GM10248 (cell line): ENCODE measurements around the gene FOXO1.
A peak's percentile ranks its signal among the peaks of the same experiment; 100 is the strongest.

Experiments
- CTCF ChIA-PET: fragments of 300-600 bp; sonication (Branson Sonifier 250); formaldehyde crosslinking; extraction: SDS; loops from one replicate; lab custom pipeline; 2021; ENCODE audit warnings: antibody characterized with exemption; lab: Yijun Ruan, JAX
- POLR2A ChIA-PET: fragments of 350-650 bp; sonication (Branson Sonifier 250); formaldehyde crosslinking; extraction: SDS; loops from one replicate; lab custom pipeline; 2020; ENCODE audit warnings: antibody characterized with exemption; lab: Yijun Ruan, JAX
- DNase-seq: peaks from one replicate; pipeline ENCODE4 v3.0.0; 2012; ENCODE audit errors: extremely low spot score
- CTCF ChIP-seq: IDR thresholded peaks from 2 replicates; pipeline ENCODE4 v1.5.1; 2012; ENCODE audit warnings: mild to moderate bottlenecking, low read depth; ENCODE audit errors: extremely low read depth, missing control alignments, control extremely low read depth

Gene FOXO1

DNA sequence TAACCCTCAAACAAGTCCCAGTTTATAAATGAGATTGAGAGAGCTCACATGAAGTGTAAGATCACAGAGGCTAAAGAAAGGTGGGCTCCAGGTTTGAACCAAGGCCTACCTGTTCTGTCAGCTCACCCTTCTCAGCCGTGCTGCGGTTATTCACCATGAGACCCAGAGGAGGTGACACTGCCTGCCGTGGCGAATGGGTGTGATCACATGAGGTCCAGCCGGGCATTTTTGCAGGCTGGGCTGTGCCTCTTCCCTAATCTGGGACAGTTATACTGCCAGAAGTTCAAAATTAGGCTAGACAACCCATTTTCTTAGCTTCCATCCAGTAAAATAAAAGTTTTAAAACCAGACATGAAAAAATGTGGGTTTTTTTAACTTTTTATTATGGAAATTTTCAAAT lies 146.8 kb downstream of the FOXO1 start:
- DNase-seq = no peak
- no peak for TF ChIP-seq CTCF
- ChIA-PET CTCF (no interaction called here), POLR2A (no interaction called here)

- ChIA-PET CTCF (interaction anchor here (1.2 to 1.7 kb wide), 2 partner anchors 39 to 65 kb away, joined by 3 read pairs; no protein-coding TSS in a partner anchor), POLR2A (no interaction called here)
- DNase-seq = peak; percentile 47
- TF ChIP-seq CTCF = no peak
Observed at GRCh38 chr13:40518481-40518882, 148.0 kb downstream of the FOXO1 start.

GRCh38 chr13:40517486-40518480 lies 148.7 kb downstream of the FOXO1 start:
- DNase-seq = peak; percentile 65
- POLR2A ChIA-PET = no interaction called here
- CTCF ChIA-PET = interaction anchor here (1.2 to 1.7 kb wide), 2 partner anchors 39 to 65 kb away, joined by 3 read pairs; no protein-coding TSS in a partner anchor
- no peak for TF ChIP-seq CTCF

DNA sequence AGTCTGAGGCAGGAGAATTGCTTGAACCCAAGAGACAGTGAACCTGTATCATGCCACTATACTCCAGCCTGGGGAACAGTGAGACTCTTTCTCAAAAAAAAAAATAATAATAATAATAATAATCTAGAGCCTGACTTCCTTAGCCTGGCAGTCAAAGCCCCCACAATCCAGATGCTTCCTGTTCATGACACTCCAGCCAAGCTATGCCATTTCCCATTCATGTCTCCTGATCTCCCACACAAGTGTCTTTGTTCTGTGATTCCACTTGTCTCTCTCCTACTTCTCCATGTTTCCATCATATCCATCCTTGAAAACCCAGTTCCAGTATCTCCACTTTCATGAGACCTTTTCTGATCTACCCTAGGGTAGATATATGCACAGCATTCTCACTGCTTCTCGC lies 150.7 kb downstream of the FOXO1 start:
- no peak for DNase-seq
- no peak for TF ChIP-seq CTCF
- ChIA-PET CTCF (interaction anchor here (0.9 kb wide), 1 partner anchor 11 kb away, joined by 3 read pairs; no protein-coding TSS in a partner anchor), POLR2A (no interaction called here)

DNA sequence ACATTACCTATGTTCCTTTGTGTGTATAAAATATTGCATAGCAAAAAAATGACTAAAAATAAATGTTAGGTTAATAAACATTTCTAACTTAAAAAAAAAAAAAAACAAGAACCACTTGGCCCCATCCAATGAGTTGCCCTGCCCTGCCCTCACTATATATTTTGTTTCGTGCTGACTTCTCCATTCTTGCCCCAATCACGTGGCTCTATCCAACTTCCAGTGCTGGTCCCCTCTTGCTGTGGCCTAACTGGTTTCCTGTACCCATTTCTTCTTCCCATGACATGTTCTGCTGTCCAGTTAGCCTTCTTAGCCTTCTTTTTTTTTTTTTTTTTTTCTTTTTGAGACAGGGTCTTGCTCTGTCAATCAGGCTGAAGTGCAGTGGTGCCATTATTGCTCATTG lies 151.6 kb downstream of the FOXO1 start:
- no peak for TF ChIP-seq CTCF
- DNase-seq = no peak
- ChIA-PET POLR2A (no interaction called here), CTCF (interaction anchor here (2.0 to 4.2 kb wide), 2 partner anchors 13 to 20 kb away, joined by 4 to 18 read pairs; no protein-coding TSS in a partner anchor)

DNA sequence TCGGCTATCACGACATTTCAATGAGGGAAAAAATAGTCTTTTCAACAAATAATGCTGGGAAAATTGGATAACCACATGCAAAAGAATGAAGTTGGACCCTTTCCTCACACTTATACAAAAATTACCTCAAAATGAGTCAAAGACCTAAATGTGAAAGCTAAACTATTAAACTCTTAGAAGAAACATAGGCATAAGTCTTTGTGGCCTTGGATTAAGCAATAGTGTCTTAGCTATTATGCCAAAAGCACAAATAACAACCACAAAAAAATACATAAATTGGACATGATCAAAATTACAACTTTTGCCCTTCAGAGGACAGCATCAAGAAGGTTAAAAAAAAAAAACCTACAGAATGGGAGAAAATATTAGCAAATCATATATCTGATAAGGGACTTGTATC lies 156.6 kb downstream of the FOXO1 start:
- POLR2A ChIA-PET = no interaction called here
- TF ChIP-seq CTCF = no peak
- CTCF ChIA-PET = no interaction called here
- DNase-seq = no peak
